GM18519 (cell line): Measurements from ENCODE around the gene NDST1.

ENCODE experiments used
- ATAC-seq: cut with Tn5 transposase; IDR thresholded peaks from one replicate; pipeline ENCODE4 v1.9.1; 2021; ENCODE audit warnings: mild to moderate bottlenecking, moderate library complexity; ENCODE audit not compliant: unreplicated experiment, low FRiP score

NDST1 gene

DNA sequence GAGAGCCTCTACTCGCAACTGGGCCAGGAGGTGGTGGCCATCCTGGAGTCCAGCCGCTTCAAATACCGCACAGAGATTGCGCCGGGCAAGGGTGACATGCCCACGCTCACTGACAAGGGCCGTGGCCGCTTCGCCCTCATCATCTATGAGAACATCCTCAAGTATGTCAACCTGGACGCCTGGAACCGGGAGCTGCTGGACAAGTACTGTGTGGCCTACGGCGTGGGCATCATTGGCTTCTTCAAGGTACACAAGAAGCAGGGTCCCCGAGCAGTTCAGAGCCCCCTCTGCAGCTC lies 13.5 kb downstream of the NDST1 start:
- no peak for ATAC-seq

DNA sequence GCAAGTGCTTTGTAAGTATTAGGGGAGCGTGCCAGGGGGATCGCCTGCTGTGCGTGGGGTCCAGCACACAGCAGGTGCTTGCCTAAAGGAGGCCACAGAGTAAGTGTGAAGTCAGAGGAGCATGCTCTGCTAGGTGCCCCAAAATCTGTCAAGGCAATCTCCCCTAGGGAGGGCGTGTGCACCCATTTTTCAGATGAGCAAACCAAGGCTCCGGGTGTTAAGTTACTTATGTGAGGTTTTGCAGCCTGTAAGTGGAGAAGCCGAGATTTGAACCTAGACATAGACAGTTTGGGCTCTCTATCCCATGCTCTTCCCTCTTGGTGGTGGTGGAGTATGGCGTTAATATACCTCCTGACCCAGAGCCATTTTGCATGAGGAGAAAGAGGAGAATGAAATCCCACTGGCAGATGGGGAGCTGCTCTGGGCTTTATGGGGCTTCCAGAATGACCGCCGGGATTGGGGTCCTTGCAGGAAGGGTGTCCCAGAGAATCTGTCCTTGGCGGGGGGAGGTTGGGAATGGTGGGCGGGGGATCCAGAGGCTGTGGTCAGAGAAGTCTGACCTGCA lies 14.1 kb downstream of the NDST1 start:
- ATAC-seq: no peak

DNA sequence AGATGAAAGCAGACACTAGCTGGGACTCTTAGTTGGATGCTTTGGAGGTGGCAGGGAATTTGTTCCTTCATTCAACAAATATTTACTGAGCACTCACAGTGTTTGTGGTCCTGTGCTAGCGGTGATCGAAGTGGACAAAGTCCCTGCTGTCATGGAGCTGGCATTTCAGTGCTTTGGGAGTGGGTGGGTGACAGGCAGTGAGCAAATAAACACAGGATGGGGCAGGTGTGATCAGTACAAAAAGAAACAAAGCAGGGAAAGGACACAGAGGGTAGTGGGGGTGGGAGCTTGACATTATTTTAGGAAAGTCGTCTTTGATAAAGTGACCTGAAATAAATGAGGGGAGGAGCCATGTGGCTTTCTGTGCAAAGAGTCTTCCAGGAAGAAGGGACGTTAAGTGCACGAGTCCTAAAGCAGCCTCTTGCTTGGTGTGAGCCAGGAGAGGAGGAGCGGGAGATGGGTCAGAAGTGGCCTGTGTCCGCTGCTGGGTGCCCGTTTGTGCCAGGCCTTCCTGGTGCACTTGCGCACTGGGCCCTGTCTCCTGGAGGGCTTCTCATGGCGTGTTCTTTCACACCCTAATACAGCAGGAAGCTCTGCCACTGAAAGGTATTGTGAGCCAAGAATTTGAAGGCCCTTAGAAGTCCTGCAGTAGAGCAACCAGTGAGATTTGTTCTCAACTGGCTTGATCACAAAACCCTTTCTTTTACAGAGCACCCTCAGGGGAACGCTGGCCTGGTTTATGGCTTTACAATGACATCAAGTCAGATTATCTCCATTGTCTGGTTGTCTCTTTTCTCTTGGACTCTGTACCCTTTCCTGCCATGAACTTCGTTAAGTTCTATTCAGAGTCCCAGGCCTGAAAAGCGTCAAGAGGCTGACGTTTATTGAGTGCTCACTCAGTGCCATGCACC lies 14.8 kb downstream of the NDST1 start:
- no peak for ATAC-seq

DNA sequence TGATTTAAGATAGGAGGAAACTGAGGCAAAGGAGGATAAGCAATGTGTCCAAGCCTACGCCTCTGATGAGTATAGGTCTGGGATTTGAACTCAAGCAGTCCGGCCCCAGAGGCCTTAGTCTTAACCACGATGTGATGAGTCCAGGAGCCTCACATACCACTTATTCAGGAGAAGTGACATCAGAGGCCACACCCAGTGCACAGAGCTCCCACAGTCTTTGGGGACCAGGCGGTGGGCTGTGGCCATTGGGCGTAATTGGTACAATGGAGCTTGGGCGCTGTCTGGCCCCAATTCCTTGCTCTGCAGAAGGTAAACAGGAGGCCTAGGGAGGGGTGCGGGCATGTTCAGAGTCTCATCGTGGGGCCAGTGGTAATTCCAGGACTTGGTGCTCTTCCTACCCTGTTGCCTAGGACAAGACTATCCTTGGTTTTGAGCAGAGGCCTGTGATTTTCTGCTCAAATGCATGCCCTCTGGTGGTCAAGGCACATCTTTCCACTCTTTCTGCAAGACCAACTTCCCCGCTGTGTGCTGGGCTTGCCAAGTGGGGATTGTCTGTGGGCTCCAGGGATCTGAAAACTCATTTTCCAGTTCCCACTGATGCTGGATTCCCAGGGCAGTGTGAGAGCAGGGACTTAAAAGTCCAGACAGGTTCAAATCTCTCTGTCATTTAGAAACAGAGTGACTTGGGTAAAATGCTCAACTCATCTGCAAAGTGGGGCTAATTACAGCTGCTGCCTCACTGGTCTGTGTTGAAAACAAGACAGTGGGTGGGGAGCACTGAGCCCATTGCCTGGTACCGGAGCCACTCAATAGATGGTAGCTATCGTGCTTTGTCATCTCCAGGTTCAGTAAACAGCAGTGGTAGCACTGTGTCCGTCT lies 15.8 kb downstream of the NDST1 start:
- no peak for ATAC-seq

DNA sequence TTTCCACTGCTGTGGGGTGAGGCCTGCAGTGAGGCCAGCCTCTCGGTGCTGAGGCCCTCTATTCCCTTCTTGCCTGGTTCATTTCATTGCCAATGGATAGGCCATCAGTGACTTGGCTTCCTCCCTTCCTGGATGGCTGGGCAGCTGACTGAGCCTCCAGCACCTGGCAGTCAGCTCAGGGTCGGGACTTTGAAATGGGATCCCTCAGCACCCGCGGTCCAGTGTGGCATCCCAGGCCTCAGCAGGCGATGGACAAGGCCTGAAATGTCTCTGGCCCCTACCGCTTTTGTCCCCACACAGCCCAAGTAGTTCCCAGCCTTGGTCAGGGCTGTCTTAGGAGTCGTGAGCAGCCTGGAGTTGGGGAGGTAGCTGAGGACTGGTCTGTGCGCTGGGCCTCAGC lies 17.2 kb downstream of the NDST1 start:
- no peak for ATAC-seq

DNA sequence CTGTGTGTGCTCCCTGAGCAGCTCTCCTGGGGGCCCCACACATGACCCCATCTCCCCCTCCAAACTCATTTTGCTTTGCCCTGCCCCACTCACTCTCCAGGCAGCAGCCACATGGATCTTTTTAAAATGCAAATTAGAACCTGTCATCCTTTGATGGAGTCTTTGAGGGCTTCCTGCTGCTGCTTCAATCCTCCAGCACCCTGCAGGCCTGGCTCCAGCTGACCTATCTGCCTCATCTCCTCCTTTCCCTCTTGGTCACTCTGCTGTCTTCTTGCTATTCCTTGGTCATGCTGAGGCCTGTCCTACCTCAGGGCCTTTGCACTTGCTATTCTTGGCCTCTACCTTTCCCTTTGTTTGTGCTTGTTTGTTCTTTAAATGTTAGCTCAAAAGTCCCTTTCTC lies 17.9 kb downstream of the NDST1 start:
- ATAC-seq: no peak

DNA sequence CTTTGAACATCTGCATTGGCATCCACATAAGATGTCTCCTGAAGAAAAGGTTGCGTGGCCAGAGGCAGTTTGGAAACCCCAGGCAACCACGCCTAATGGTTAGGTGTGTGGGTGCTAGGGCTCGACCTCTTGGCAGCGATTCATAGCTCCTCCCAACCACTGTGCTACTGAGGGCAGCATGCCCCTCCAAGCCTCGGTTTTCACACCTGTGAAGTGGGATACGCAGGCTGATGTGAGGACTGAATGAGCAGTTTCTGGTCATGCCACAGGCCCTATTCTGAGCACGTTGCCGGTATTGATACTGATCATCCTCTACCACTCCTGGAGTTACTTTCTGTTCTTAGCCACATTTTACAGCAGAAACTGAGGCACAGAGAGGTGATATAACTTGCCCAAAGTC lies 19.1 kb downstream of the NDST1 start:
- no peak for ATAC-seq

DNA sequence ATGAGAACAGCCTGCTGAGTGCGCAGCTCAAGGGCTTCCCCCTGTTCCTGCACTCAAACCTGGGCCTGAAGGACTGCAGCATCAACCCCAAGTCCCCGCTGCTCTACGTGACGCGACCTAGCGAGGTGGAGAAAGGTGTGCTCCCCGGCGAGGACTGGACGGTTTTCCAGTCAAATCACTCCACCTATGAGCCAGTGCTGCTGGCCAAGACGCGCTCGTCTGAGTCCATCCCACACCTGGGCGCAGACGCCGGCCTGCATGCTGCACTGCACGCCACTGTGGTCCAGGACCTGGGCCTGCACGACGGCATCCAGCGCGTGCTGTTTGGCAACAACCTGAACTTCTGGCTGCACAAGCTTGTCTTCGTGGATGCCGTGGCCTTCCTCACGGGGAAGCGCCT lies 19.9 kb downstream of the NDST1 start:
- no peak for ATAC-seq

DNA sequence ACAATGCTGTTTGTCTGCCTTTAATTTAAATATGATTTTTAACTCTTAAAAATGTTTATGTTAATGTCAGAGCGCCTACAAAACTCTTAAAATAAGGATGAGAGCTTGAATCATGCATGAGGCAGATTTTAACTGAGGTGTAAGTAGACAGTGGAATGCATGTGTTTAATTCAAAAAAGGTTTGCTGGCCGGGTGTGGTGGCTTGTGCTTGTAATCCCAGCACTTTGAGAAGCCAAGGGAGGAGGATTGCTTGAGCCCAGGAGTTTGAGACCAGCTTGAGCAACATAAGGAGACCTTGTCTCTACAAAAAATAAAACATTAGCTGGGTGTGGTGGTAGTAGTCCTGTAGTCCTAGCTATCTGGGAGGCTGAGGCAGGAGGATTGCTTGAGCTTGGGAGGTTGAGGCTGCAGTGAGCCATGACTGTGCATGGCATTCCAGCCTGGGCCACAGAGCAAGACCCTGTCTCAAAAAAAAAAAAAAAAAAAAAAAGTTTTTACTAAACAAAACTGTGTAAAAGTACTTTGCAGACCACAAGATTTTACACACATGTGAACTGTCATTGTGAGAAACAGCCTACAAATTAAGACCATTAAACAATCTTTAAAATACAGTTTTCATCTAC lies 21.1 kb downstream of the NDST1 start:
- ATAC-seq: no peak

DNA sequence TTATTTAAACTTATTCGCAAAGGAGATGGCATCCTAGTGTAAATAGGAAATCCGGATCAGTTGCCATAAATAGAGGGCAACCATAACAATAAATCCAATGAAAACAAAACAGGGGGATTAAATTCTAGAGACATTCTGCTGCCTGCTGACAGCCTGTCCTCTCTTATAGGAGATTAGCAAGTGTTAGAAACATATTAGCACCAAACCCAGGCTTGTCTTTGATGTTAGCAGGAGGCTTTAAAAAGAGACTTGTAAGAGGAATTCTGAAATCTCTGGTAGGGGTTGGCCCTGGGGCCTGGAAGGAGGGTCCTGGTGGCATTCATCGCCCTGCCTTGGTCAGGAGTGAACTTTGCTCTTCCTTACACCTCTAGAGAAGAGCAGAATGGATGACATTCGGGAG lies 21.6 kb downstream of the NDST1 start:
- ATAC-seq: no peak

DNA sequence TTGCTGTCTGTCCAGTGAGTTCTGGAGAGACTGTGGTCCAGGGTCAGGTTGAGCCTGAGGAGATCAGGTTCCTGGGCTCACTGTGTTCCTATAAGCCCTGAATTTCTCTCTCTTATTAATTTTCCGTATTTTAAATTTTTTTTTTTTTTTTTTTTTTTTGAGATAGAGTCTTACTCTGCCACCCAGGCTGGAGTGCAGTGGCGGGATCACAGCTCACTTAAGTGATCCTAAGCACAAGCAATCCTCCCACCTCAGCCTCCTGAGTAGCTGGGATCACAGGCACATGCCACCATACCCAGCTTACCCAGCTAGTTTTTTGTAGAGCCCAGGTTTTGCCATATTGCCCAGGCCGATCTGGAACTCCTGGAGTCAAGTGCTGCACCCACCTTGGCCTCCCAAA lies 22.5 kb downstream of the NDST1 start:
- ATAC-seq: no peak

DNA sequence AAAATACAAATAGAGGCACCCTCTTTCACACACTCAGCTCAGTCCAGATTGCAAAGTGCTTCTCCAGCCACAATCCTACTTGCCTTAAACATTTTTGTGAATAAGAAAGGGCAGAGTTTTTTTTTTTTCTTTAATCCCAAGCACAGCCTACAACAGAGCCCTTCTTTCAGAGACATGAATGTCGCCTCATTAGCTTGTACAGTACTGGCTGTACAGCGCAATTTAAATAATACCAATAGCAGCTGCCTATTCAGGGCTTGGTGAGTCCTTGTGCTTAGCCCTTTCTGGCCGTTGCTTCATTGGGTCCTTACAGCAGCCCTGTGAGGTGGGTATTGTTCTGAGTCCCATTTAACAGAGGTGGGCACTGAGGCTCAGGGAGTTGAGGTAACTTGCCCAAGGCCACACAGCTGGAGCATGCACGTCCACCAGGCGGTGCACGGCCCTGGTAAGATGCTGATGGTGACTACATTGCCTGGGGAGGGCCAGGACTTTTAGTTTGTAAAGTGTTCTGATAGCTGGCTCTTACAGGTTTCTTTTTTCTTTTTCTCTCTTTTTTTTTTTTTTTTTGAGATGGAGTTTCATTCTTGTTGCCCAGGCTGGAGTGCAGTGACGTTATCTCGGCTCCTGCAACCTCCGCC lies 23.1 kb downstream of the NDST1 start:
- no peak for ATAC-seq

DNA sequence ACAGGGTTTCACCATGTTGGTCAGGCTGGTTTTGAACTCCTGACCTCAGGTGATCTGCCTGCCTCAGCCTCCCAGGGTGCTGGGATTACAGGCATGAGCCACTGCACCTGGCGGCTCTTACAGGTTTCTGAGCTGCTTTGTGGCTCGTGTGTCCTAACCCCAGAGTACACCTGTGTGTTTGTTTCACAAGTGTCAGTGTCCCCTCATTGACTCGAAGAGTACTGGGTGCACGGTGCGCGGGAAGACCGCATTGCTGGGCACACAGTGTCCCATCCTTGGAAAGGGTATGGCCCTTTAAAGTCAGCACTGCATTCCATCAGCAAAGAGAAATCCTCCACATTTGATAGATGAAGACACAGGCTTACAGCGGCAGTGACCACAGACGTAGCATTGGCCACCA lies 23.8 kb downstream of the NDST1 start:
- no peak for ATAC-seq

DNA sequence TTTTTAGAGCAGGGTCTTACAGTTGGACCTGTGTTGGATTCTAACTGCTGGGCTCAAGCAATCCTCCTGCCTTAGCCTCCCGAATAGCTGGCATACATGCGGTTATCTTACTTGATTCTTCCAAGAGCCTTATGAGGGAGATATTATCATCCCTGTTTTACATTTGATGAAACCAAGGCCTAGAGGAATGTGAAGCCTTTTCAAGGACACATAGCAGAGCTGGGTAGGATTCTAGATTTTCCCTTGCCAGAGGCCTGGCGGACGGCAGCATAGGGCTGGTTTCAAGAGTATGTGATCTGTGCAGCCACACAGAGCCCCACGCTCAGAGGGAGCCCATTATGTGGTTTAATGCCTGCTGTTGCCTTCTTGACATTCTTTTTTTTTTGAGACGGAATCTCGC lies 24.2 kb downstream of the NDST1 start:
- no peak for ATAC-seq

DNA sequence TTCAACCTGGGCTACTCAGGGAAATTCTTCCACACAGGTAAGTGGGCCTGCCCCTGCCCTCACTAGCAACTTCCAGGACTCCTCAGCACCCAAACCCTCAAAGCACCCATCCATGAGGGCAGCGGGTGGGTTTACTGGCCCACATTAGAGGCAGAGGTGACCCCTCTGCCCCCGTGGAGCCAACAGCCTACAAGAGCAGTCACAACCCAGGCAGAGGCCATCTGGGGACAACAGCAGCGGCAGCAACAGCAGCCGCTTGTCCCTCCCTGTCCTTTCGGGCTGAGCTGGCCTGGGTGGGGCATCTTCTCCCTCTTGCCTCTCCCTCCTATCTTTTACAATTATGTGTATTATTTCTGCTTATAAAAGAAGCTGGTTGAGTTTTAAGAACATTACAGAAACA lies 25.1 kb downstream of the NDST1 start:
- ATAC-seq: no peak

DNA sequence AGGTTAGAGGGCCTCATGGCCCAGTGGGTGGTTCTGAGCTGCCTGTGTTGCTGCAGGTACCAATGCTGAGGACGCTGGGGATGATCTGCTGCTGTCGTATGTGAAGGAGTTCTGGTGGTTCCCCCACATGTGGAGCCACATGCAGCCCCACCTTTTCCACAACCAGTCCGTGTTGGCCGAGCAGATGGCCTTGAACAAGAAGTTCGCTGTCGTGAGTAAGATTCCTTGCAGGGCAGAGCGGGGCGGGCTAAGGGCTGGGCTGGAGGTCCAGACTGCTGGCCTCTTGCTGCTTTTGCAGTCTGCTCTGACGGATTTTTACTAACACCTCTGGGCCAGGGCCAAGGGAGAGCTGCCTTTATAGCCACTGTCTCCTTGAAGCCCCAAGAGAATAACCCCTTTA lies 26.9 kb downstream of the NDST1 start:
- no peak for ATAC-seq

DNA sequence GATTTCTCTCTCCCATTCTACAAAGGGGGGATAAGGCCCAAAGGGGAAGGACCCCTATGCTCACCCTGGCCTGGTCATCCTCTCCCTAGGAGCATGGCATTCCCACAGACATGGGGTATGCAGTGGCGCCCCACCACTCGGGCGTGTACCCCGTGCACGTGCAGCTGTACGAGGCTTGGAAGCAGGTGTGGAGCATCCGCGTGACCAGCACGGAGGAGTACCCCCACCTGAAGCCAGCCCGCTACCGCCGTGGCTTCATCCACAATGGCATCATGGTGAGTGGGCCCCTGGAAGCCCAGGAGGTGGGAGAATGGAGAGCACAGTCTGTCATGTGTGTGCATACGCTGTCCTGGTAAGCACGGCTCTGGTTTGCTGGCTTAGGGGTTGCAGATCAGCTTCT lies 27.7 kb downstream of the NDST1 start:
- ATAC-seq: no peak

DNA sequence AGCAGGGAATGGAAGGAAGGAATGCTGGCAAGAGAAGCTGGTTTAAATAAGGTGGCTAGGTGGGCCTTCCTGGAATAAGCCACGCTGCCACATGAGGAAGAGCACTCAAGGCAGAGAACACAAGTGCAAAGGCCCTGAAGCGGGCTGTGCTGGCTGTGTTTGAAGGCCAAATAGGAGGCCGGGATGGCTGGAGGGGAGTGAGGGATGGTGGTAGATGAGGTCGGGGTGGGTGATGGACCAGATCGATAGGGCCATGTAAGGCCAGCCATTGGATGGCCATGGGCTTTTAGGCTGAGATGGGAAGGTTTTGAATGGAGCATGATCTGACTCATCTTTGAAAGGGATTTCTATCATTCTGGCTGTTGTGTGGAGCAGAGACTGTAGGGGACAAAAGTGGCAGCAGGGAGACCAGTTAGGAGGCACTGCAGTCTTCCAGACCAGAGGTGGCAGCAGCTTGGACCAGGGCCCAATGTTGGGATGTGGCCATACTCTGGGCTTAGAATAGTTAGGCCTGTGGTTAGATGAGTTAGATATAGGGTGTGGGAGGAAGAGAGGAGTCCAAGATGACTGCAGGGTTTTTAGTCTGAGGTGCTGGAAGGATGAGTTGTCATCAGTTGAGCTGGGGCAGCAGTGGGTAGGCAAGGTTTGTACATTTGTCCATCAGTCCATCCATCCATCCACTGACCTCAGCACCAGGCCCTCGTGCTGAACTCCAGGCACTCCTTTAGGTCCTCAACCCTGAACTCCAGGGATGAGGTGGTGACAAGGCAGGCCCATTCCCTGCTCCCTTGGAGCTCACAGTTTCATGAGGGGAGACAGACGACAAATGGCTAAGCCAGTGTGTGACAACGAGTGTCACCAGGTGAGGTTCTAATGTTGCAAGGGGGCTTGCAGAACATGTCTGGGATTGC lies 30.3 kb downstream of the NDST1 start:
- ATAC-seq: no peak

DNA sequence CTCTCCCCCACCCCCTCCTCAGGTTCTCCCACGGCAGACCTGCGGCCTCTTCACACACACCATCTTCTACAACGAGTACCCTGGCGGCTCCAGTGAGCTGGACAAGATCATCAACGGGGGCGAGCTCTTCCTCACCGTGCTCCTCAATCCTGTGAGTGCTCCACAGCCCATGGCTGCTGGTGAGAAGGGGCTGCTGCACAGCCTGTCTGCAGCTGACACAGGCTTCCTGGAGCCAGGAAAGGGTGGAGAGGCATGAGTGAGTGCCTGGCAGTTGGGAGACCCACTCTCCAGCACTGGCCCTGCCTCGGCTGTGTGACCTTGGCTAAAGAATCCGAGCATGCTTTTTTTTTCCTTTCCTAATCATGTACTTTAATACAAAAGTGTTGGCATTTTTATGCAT lies 31.3 kb downstream of the NDST1 start:
- ATAC-seq: no peak

DNA sequence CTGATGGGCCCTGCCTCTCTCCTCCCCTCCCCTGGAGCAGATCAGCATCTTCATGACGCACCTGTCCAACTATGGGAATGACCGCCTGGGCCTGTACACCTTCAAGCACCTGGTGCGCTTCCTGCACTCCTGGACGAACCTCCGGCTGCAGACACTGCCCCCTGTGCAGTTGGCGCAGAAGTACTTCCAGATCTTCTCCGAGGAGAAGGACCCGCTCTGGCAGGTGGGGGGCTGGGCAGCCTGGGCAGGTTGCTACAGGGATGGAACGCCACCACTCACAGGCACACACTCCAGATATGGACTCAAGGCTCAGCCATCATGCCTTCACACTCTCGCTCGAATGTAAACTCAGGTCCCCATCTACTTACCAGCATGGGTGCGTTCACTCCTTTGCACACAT lies 32.1 kb downstream of the NDST1 start:
- no peak for ATAC-seq
